CD4-positive, CD25-positive, alpha-beta regulatory T cell (primary cell): ENCODE data around the gene GTPBP4. TPM values are rescaled to one million over a fixed set of nuclear protein-coding genes. Genes with fewer than 3 reads are reported as not detected.
A peak's percentile ranks its signal among the peaks of the same experiment; 100 is the strongest.

Experiments
- ATAC-seq, 2 donors: fragments of 150-1000 bp; cut with Tn5 transposase; one replicate each; pipeline ENCODE4 v1.10.0; 2021; ENCODE audit warnings: low read depth in 2 of 2, moderate number of reproducible peaks in 2 of 2, moderate library complexity in 1 of 2
- DNase-seq, 3 donors: peaks; one replicate each; pipeline versions ENCODE4 v3.0.0 to v3.0.0-alpha.2; 2012 to 2022; ENCODE audit warnings: mixed read lengths in 1 of 3
- H3K27ac ChIP-seq: one replicate; pipeline ENCODE4 v1.7.0; 2013; ENCODE audit warnings: mild to moderate bottlenecking, low read length; ENCODE audit not compliant: insufficient read depth, poor library complexity, severe bottlenecking
- H3K27me3 ChIP-seq: one replicate; pipeline ENCODE4 v1.7.0; 2013; ENCODE audit warnings: low read length; ENCODE audit not compliant: control insufficient read depth, insufficient read depth
- H3K36me3 ChIP-seq: one replicate; pipeline ENCODE4 v1.7.0; 2013; ENCODE audit warnings: mild to moderate bottlenecking, low read length, moderate library complexity; ENCODE audit not compliant: control insufficient read depth, insufficient read depth
- H3K4me1 ChIP-seq: 2 replicates; pipeline ENCODE4 v1.7.0; 2013; ENCODE audit warnings: mild to moderate bottlenecking, low read length; ENCODE audit not compliant: insufficient read depth, control insufficient read depth, poor library complexity, severe bottlenecking
- H3K4me3 ChIP-seq: one replicate; pipeline ENCODE4 v1.7.0; 2013; ENCODE audit warnings: low read depth, mild to moderate bottlenecking, low read length, moderate library complexity
- H3K9me3 ChIP-seq, 2 experiments: 1 replicate in 1 of 2; 2 replicates in 1 of 2; pipeline ENCODE4 v1.7.0; 2013; ENCODE audit warnings: low read length in 2 of 2, mild to moderate bottlenecking in 1 of 2, moderate library complexity in 1 of 2; ENCODE audit not compliant: control insufficient read depth in 2 of 2
- H3K27ac Mint-ChIP-seq, 3 donors: one replicate each; pipeline ENCODE4 v1.8.0; 2020 to 2022; ENCODE audit warnings: mild to moderate bottlenecking in 3 of 3, mixed read lengths in 3 of 3, moderate library complexity in 2 of 3
- H3K27me3 Mint-ChIP-seq: one replicate; pipeline ENCODE4 v1.8.0; 2022; ENCODE audit warnings: mild to moderate bottlenecking, mixed read lengths
- H3K36me3 Mint-ChIP-seq: one replicate; pipeline ENCODE4 v1.8.0; 2020; ENCODE audit warnings: mixed read lengths
- H3K4me1 Mint-ChIP-seq, 4 donors: one replicate each; pipeline ENCODE4 v1.8.0; 2020 to 2022; ENCODE audit warnings: mixed read lengths in 4 of 4, mild to moderate bottlenecking in 1 of 4
- H3K4me3 Mint-ChIP-seq, 4 donors: one replicate each; pipeline ENCODE4 v1.8.0; 2020 to 2022; ENCODE audit warnings: mild to moderate bottlenecking in 4 of 4, mixed read lengths in 4 of 4, moderate library complexity in 3 of 4
- H3K9me3 Mint-ChIP-seq, 7 donors: one replicate each; pipeline ENCODE4 v1.8.0; 2020 to 2022; ENCODE audit warnings: mixed read lengths in 7 of 7, mild to moderate bottlenecking in 3 of 7, moderate library complexity in 2 of 7
- polyA plus RNA-seq, 4 donors: library from polyadenylated mRNA; unstranded; fragments of 300-500 nt; fragmentation: Illumina TruSeq; gene quantifications; one replicate each; pipeline ENCODE4 v1.2.3, GENCODE V29; 2021
- total RNA-seq: library from RNA; stranded (reverse); gene quantifications from one replicate; pipeline ENCODE4 v1.2.3, GENCODE V29; 2022

GTPBP4 gene
- total and polyA plus RNA-seq, 5 donors from 2014 or later = 15.9 to 50.7 (median 20.7) TPM

DNA sequence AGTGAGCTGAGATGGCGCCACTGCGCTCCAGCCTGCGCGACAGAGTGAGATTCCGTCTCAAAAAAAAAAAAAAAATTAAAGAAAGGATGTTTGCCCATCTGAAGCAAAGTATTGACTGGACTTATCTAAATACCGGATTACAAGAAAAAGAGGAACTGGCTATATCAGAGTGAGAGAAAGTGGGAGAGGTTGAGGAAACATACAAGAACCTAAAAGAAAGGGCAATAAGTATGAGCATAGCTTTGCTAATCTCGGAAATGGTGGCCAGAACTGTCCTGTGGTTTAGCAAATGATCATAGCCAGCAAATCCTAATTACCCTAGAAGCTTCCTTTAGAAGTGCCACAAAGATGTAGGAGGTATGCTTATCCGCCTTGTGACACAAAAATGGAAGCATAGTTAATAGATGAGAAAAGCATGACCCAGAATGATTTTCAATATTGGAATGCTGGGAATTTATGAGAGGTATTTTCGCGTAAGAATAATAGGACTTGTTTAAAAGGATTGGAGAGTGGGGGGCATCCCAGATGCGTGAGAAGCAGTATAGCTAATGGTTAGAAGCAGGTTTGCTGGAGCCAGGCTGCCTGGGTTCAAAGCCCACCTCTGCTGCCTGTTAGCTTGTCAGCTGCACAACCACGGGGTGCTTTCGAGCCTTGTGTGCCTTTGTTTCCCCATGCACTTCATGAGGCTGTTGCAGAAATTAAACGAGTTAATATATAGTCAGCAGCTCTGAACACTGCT lies 1.2 kb upstream of the GTPBP4 start:
- Mint-ChIP-seq H3K36me3 (peaks cover 5% of the 10 kb centered on the region), H3K27me3 (no peaks in the 10 kb centered on the region), H3K4me1 (peaks cover 4 to 44% (median 26%) of the 10 kb centered on the region in 4 donors), H3K9me3 (peaks cover 0 to 2% (median 0%) of the 10 kb centered on the region in 7 donors), H3K27ac (peak overlapping the region in 2 of 3 donors; percentile 97 to 99), H3K4me3 (peak overlapping the region; percentile 94 to 100 (median 97))
- peaks cover 25% of the 10 kb centered on the region for H3K4me1 ChIP-seq
- no peaks in the 10 kb centered on the region for H3K9me3 ChIP-seq
- H3K4me3 ChIP-seq = peak overlapping the region; percentile 90
- no peak for DNase-seq
- H3K27ac ChIP-seq = no peak overlapping the region
- ATAC-seq = no peak
- no peaks in the 10 kb centered on the region for H3K27me3 ChIP-seq
- peaks cover 5% of the 10 kb centered on the region for H3K36me3 ChIP-seq

DNA sequence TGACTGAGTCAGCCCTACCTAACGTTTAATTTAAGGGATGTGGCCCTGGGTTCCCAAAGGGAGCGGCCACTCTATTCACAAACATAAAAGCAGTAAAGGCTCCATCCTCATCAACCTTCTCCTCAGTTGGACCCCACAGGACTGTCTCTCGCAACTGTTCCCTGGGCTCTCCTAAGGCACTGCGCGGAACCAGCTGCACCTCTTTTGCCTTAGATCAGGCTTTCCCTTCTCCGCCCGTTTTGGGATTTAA lies 689 bp upstream of the GTPBP4 start:
- Histone ChIP-seq H3K9me3 (no peaks in the 10 kb centered on the region), H3K4me1 (peaks cover 25% of the 10 kb centered on the region), H3K27me3 (no peaks in the 10 kb centered on the region), H3K27ac (peak overlapping the region; percentile 83), H3K4me3 (peak overlapping the region; percentile 90), H3K36me3 (peaks cover 7% of the 10 kb centered on the region)
- no peak for ATAC-seq
- Mint-ChIP-seq H3K9me3 (peaks cover 0 to 2% (median 0%) of the 10 kb centered on the region in 7 donors), H3K27me3 (no peaks in the 10 kb centered on the region), H3K27ac (peak overlapping the region in 2 of 3 donors; percentile 97 to 99), H3K36me3 (peaks cover 5% of the 10 kb centered on the region), H3K4me1 (peaks cover 4 to 44% (median 26%) of the 10 kb centered on the region in 4 donors), H3K4me3 (peak overlapping the region; percentile 94 to 100 (median 97))
- no peak for DNase-seq

DNA sequence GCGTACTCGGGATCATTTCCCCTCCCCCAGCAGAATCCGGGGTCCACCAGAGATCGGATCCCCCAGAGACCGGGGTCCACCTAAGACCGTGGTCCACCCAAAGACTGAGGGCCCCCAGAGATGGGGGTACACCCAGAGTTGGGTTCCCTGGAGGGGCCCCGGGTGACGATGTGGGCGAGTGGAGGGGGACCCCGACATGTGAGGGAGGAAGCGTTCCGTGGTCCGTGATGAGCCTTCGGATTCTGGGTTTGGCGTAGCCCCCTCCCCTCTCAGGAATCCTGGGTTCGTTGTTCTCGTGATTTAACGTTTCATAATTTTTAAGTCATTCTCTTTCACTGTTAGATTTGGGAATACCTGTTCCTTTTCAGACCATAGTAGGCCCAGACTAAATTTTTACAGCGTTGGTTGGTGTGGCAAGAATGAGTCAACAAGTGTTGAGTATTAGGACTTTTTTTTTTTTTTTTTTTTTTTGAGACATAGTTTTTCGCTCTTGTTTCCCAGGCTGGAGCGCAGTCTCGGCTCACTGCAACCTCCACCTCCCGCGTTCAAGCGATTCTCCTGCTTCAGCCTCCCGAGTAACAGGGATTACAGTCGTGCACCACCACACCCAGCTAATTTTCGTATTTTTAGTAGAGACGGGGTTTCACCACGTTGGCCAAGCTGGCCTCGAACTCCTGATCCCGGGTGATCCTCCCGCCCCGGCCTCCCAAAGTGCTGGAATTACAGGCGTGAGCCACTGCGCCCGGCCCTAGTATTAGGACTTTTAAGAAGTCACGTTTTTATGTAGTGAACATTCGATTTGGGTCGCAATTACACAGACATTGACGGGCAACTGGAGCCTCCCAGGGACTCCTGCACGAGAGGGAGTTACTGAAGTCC lies 672 bp downstream of the GTPBP4 start:
- H3K36me3 ChIP-seq = peaks cover 19% of the 10 kb centered on the region
- H3K27me3 Mint-ChIP-seq = no peaks in the 10 kb centered on the region
- no peaks in the 10 kb centered on the region for H3K9me3 ChIP-seq
- H3K27ac Mint-ChIP-seq = peak overlapping the region in 2 of 3 donors; percentile 97 to 99
- peak overlapping the region; percentile 90 for H3K4me3 ChIP-seq
- H3K4me3 Mint-ChIP-seq = peak overlapping the region; percentile 94 to 100 (median 97)
- peaks cover 9% of the 10 kb centered on the region for H3K36me3 Mint-ChIP-seq
- H3K27ac ChIP-seq = peak overlapping the region; percentile 83
- peaks cover 0 to 2% (median 0%) of the 10 kb centered on the region in 7 donors for H3K9me3 Mint-ChIP-seq
- H3K27me3 ChIP-seq = no peaks in the 10 kb centered on the region
- ATAC-seq = peak in 1 of 2 donors; percentile 1
- H3K4me1 Mint-ChIP-seq = peaks cover 4 to 44% (median 25%) of the 10 kb centered on the region in 4 donors
- H3K4me1 ChIP-seq = peaks cover 25% of the 10 kb centered on the region
- no peak for DNase-seq

DNA sequence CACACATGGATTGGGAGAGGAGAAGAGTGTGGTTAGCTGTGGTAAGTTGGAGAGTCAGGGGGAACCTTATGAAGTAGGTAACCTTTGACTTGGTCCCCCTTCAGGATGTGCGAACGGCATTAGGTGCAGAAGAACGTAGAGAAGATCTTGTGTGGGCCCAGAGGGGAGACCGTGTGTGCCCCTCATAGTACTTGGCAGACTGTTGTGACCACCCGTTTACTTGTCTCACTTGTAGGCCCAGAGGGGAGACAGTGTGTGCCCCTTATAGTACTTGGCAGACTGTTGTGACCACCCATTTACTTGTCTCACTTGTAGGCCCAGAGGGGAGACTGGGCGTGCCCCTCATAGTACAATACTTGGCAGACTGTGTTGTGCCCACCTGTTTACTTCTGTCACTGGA lies 2.6 kb downstream of the GTPBP4 start:
- Mint-ChIP-seq H3K4me1 (peaks cover 4 to 52% (median 28%) of the 10 kb centered on the region in 4 donors), H3K27ac (peak overlapping the region in 2 of 3 donors; percentile 79 to 87), H3K27me3 (no peaks in the 10 kb centered on the region)

DNA sequence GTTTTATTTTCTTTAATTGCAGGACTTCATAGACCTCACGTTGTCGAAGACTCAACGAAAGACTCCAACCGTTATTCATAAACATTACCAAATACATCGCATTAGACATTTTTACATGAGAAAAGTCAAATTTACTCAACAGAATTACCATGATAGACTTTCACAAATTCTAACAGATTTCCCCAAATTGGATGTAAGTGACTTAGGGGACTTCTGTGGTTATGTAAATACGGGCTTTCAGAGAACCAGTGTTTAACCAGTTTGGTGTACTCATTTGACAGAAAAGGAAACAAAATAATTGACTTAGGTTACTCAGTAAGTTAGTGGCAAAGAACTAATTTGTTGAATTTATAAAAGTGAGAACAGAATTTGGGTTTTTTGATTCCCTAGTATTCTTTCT lies 4.2 kb downstream of the GTPBP4 start:
- Histone ChIP-seq H3K27ac (no peak overlapping the region), H3K9me3 (no peaks in the 10 kb centered on the region), H3K4me1 (peaks cover 22% of the 10 kb centered on the region), H3K36me3 (peaks cover 54% of the 10 kb centered on the region), H3K27me3 (no peaks in the 10 kb centered on the region), H3K4me3 (no peak overlapping the region)
- H3K27ac Mint-ChIP-seq = peak overlapping the region in 1 of 3 donors; percentile 54
- H3K9me3 Mint-ChIP-seq = peaks cover 0 to 2% (median 0%) of the 10 kb centered on the region in 7 donors
- no peak overlapping the region for H3K4me3 Mint-ChIP-seq
- peaks cover 34% of the 10 kb centered on the region for H3K36me3 Mint-ChIP-seq
- peaks cover 4 to 44% (median 27%) of the 10 kb centered on the region in 4 donors for H3K4me1 Mint-ChIP-seq
- no peak for ATAC-seq
- DNase-seq = no peak
- H3K27me3 Mint-ChIP-seq = no peaks in the 10 kb centered on the region

More for the DNA sequence above, 2.6 kb downstream of the GTPBP4 start:
- Histone ChIP-seq H3K9me3 (no peaks in the 10 kb centered on the region), H3K4me3 (no peak overlapping the region), H3K36me3 (peaks cover 37% of the 10 kb centered on the region), H3K27me3 (no peaks in the 10 kb centered on the region), H3K27ac (no peak overlapping the region), H3K4me1 (peaks cover 25% of the 10 kb centered on the region)
- peak overlapping the region; percentile 27 to 98 (median 74) for H3K4me3 Mint-ChIP-seq
- no peak for ATAC-seq
- no peak for DNase-seq
- peaks cover 23% of the 10 kb centered on the region for H3K36me3 Mint-ChIP-seq
- peaks cover 0 to 2% (median 0%) of the 10 kb centered on the region in 7 donors for H3K9me3 Mint-ChIP-seq

DNA sequence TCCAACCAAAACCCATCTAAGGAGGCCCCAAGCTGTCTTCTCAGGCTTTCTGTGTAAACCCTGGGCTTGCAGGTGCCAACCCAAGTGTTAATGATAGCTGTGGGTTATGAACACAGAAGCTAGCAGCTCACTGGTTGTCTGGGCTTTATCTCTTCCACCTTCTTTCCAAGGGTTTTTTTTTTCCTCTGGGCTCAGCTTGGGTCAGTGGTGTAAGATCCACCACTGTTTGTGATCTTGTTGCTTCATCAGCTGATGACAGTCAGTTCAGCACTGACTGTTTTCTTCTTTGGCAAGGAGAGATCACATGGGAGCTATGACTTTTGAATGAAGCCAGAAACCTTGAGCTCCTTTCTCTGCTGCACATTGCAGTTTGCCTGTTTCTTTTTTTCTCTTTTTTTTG lies 4.6 kb downstream of the GTPBP4 start:
- H3K27ac Mint-ChIP-seq = peak overlapping the region in 1 of 3 donors; percentile 54
- H3K9me3 ChIP-seq = no peaks in the 10 kb centered on the region
- peaks cover 4 to 41% (median 27%) of the 10 kb centered on the region in 4 donors for H3K4me1 Mint-ChIP-seq
- no peak overlapping the region for H3K27ac ChIP-seq
- no peaks in the 10 kb centered on the region for H3K27me3 Mint-ChIP-seq
- DNase-seq (no peak), ATAC-seq (no peak)
- no peaks in the 10 kb centered on the region for H3K27me3 ChIP-seq
- peaks cover 58% of the 10 kb centered on the region for H3K36me3 ChIP-seq
- peaks cover 38% of the 10 kb centered on the region for H3K36me3 Mint-ChIP-seq
- peaks cover 18% of the 10 kb centered on the region for H3K4me1 ChIP-seq
- H3K4me3 Mint-ChIP-seq = peak overlapping the region in 1 of 4 donors; percentile 18
- no peak overlapping the region for H3K4me3 ChIP-seq
- H3K9me3 Mint-ChIP-seq = peaks cover 0 to 2% (median 0%) of the 10 kb centered on the region in 7 donors

DNA sequence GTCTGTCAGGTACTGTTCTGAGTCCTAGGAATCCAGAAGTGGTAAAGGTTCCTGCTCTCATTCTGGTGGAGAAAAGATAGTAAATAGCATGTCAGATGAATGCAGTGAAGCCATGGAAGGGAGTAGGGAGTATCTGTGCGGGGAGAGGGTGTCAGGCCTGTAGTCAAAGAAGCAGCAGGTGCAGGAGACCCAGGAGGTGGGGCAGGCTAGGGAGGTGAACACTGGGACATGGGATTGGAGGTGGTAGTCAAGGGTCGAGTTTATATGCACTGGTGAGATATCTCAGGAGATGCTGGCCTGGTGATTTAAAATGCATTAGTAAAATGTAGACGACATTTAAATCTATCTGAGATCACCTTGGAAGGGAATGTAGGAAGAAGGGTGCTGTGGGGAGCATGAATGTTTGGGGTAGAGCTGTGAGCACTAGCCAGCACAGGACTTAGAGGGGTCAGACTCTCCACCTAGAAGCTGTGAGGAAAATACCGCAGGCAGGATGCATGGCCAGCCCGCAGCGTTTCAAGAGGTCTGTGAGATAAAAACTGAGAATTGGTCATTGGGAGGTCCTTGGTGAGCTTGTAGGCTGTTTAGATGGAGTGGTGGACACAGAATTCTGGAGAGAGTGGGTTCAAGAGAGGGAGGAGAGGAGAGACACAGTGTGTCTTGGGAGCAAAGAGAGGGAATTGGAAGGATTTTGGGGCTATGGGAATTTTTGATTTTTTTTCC lies 6.8 kb downstream of the GTPBP4 start:
- Mint-ChIP-seq H3K27ac (peak overlapping the region in 2 of 3 donors; percentile 34 to 91), H3K27me3 (no peaks in the 10 kb centered on the region), H3K36me3 (peaks cover 52% of the 10 kb centered on the region), H3K9me3 (no peaks in the 10 kb centered on the region), H3K4me3 (peak overlapping the region in 1 of 4 donors; percentile 15), H3K4me1 (peaks cover 0 to 21% (median 14%) of the 10 kb centered on the region in 4 donors)
- H3K4me3 ChIP-seq = no peak overlapping the region
- H3K27me3 ChIP-seq = no peaks in the 10 kb centered on the region
- H3K36me3 ChIP-seq = peaks cover 79% of the 10 kb centered on the region
- ATAC-seq (no peak), DNase-seq (no peak)
- peaks cover 3% of the 10 kb centered on the region for H3K4me1 ChIP-seq
- H3K9me3 ChIP-seq = no peaks in the 10 kb centered on the region
- H3K27ac ChIP-seq = no peak overlapping the region
